ENCODE measurements around the gene GSE1. TPM values are rescaled to one million over a fixed set of nuclear protein-coding genes. Genes with fewer than 3 reads are reported as not detected.

Gene GSE1
- total and polyA plus RNA-seq, 2 of the 13 experiments (the other 11 are each of a cell fraction or from before 2014, with no cell fraction given) = 16.1 to 31.2 TPM

GRCh38 chr16:85569039-85569614 lies 44.0 kb upstream of the GSE1 start:
- intact Hi-C loops (cut with micrococcal nuclease; ENCODE audit: unreplicated experiment) (no loop called here), in situ Hi-C loops (cut with HindIII; ENCODE audit: extremely low pct_ligation_motif_present, low pct_unique_long_range_greater_than_20kb) (no loop called here)
- no peak overlapping the region for H3K27ac ChIP-seq (ENCODE audit: extremely low read length, insufficient read depth, low read length)
- no peaks in the 10 kb centered on the region for H3K9me3 ChIP-seq (ENCODE audit: low read length)
- peaks cover 3 to 21% of the 10 kb centered on the region in 2 experiments; a peak in 3 of 5 replicates for H3K36me3 ChIP-seq (replicated peaks in 1 of 2; ENCODE audit: control insufficient read depth in 1 of 2, insufficient read depth in 2 of 2, low read length in 2 of 2)
- H3K79me2 ChIP-seq (ENCODE audit: insufficient read depth, low read length) = peaks cover 78% of the 10 kb centered on the region
- H4K20me1 ChIP-seq (ENCODE audit: insufficient read depth, low read length) = peaks cover 73% of the 10 kb centered on the region
- FAIRE-seq = peak; percentile 21
- H3K4me3 ChIP-seq (replicated peaks in 1 of 3; ENCODE audit: insufficient read depth in 1 of 3, low read depth in 2 of 3, low read length in 3 of 3) = no peak overlapping the region
- no peaks in the 10 kb centered on the region for H3K27me3 ChIP-seq (ENCODE audit: control insufficient read depth in 1 of 2, insufficient read depth in 2 of 2, low read length in 2 of 2)
- H3K4me1 ChIP-seq (ENCODE audit: insufficient read depth, low read length) = peaks cover 42% of the 10 kb centered on the region
- no peak for ATAC-seq
- no peak overlapping the region for H2AFZ ChIP-seq (ENCODE audit: low read length)
- 94% methylated on average over 11 of the region's 11 CpGs for WGBS (ENCODE audit: low lambda C conversion rate)
- TF ChIP-seq, protein P1, sequence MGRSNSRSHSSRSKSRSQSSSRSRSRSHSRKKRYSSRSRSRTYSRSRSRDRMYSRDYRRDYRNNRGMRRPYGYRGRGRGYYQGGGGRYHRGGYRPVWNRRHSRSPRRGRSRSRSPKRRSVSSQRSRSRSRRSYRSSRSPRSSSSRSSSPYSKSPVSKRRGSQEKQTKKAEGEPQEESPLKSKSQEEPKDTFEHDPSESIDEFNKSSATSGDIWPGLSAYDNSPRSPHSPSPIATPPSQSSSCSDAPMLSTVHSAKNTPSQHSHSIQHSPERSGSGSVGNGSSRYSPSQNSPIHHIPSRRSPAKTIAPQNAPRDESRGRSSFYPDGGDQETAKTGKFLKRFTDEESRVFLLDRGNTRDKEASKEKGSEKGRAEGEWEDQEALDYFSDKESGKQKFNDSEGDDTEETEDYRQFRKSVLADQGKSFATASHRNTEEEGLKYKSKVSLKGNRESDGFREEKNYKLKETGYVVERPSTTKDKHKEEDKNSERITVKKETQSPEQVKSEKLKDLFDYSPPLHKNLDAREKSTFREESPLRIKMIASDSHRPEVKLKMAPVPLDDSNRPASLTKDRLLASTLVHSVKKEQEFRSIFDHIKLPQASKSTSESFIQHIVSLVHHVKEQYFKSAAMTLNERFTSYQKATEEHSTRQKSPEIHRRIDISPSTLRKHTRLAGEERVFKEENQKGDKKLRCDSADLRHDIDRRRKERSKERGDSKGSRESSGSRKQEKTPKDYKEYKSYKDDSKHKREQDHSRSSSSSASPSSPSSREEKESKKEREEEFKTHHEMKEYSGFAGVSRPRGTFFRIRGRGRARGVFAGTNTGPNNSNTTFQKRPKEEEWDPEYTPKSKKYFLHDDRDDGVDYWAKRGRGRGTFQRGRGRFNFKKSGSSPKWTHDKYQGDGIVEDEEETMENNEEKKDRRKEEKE (IDR thresholded peaks at IDR 0.05) = no peak
- no peak for TF ChIP-seq ZSCAN22 (CRISPR knock-in tag; IDR thresholded peaks at IDR 0.05)
- no peak for TF ChIP-seq ZNF839 (CRISPR knock-in tag; IDR thresholded peaks at IDR 0.05; ENCODE audit: borderline replicate concordance)
- 0 out of 2 replicates have a peak, but pooled peaks have one; percentile 20 for TF ChIP-seq ZBTB38 (CRISPR knock-in tag; IDR thresholded peaks at IDR 0.05)
- TF ChIP-seq, protein P2, sequence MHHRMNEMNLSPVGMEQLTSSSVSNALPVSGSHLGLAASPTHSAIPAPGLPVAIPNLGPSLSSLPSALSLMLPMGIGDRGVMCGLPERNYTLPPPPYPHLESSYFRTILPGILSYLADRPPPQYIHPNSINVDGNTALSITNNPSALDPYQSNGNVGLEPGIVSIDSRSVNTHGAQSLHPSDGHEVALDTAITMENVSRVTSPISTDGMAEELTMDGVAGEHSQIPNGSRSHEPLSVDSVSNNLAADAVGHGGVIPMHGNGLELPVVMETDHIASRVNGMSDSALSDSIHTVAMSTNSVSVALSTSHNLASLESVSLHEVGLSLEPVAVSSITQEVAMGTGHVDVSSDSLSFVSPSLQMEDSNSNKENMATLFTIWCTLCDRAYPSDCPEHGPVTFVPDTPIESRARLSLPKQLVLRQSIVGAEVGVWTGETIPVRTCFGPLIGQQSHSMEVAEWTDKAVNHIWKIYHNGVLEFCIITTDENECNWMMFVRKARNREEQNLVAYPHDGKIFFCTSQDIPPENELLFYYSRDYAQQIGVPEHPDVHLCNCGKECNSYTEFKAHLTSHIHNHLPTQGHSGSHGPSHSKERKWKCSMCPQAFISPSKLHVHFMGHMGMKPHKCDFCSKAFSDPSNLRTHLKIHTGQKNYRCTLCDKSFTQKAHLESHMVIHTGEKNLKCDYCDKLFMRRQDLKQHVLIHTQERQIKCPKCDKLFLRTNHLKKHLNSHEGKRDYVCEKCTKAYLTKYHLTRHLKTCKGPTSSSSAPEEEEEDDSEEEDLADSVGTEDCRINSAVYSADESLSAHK (CRISPR knock-in tag; IDR thresholded peaks at IDR 0.05; ENCODE audit: borderline replicate concordance) = no peak
- ChIA-PET CTCF (ENCODE audit: low intra/inter-chr PET ratio, low total read pairs) (no interaction called here), POLR2A (no interaction called here)
- no peak overlapping the region for H3K9ac ChIP-seq (ENCODE audit: insufficient read depth, low read depth, low read length)
- BruUV-seq (replicated peaks) = no TSS peak
- H3K4me2 ChIP-seq (ENCODE audit: low read depth, low read length) = no peak overlapping the region
- no peak for DNase-seq (ENCODE audit: low spot score)
